HCT116 (cell line): ENCODE measurements around the gene SLC27A4. TPM values are rescaled to one million over a fixed set of nuclear protein-coding genes. Genes with fewer than 3 reads are reported as not detected.

Source experiments
- ATAC-seq: fragments of 200-7000 bp; cut with Tn5 transposase; 2 replicates; pipeline ENCODE4 v1.9.1; 2020; ENCODE audit warnings: mild to moderate bottlenecking, moderate library complexity
- BruUV-seq: library from RNA; stranded (reverse); fragments of 400-500 nt; replicated peaks from 2 replicates; lab custom pipeline; 2021; lab: Mats Ljungman, UMichigan
- CTCF ChIA-PET: fragments of 300-600 bp; sonication (Branson Sonifier 250); formaldehyde crosslinking; loops from one replicate; lab custom pipeline; 2021; ENCODE audit warnings: antibody characterized with exemption; lab: Charles Lee
- POLR2A ChIA-PET: fragments of 300-600, 350-600 bp; sonication (Branson Sonifier 250); formaldehyde crosslinking; loops from one replicate; lab custom pipeline; 2021; ENCODE audit warnings: antibody characterized with exemption; lab: Charles Lee
- RAD21 ChIA-PET, 2 experiments: fragments of 300-600 bp; sonication (Branson Sonifier 250); formaldehyde crosslinking; loops; one replicate each; lab custom pipeline; 2023; ENCODE audit warnings: low total read pairs in 2 of 2; ENCODE audit not compliant: uncharacterized antibody in 2 of 2, unreplicated experiment in 2 of 2, low non-redundant PET in 1 of 2; lab: Charles Lee
- DNase-seq: peaks from one replicate; pipeline ENCODE4 v3.0.0-alpha.2; 2010; ENCODE audit warnings: low read depth, low spot score
- H2AFZ ChIP-seq: fragments of 200-600 bp; shearing (Covaris generic), sonication (generic); 2 replicates; pipeline ENCODE4 v1.6.1; 2017; ENCODE audit warnings: low read depth, mixed run types, mixed read lengths, antibody characterized with exemption, low read length; ENCODE audit not compliant: poor library complexity, severe bottlenecking
- H3K27ac ChIP-seq: 2 replicates; pipeline ENCODE4 v1.5.1; 2012; ENCODE audit warnings: low read depth, low read length
- H3K27me3 ChIP-seq: fragments of 200-600 bp; sonication (generic); 2 replicates; pipeline ENCODE4 v1.6.1; 2016; ENCODE audit warnings: mixed run types, low read length, mixed read lengths; ENCODE audit not compliant: insufficient read depth
- H3K36me3 ChIP-seq, 2 experiments: fragments of 200-500 bp in 1 of 2; fragments of 200-600 bp in 1 of 2; sonication (Bioruptor generic) in 1 of 2; sonication (generic) in 1 of 2; 2 replicates each; pipeline versions ENCODE4 v1.5.1 to v1.6.1; 2014 to 2016; ENCODE audit warnings: low read length in 2 of 2, inconsistent platforms in 1 of 2, mixed read lengths in 1 of 2, mixed run types in 1 of 2; ENCODE audit not compliant: insufficient read depth in 2 of 2, control insufficient read depth in 1 of 2
- H3K4me1 ChIP-seq, 2 experiments: fragments of 200-600 bp in 1 of 2; sonication (generic) in 1 of 2; 2 replicates each; pipeline versions ENCODE4 v1.5.1 to v1.6.1; 2012 to 2017; ENCODE audit warnings: low read length in 2 of 2, inconsistent platforms in 1 of 2, mild to moderate bottlenecking in 1 of 2, mixed read lengths in 1 of 2, mixed run types in 1 of 2, moderate library complexity in 1 of 2; ENCODE audit not compliant: insufficient read depth in 2 of 2, control insufficient read depth in 1 of 2
- H3K4me2 ChIP-seq: fragments of 200-600 bp; sonication (generic); 2 replicates; pipeline ENCODE4 v1.6.1; 2017; ENCODE audit warnings: mixed run types, low read length, mixed read lengths
- H3K4me3 ChIP-seq, 2 experiments: fragments of 200-600 bp in 1 of 2; sonication (generic) in 1 of 2; replicated peaks in 1 of 2; 2 replicates each; pipeline ENCODE4 v1.5.1; 2011 to 2016; ENCODE audit warnings: low read length in 2 of 2, control low read depth in 1 of 2, low read depth in 1 of 2, mild to moderate bottlenecking in 1 of 2, mixed read lengths in 1 of 2, mixed run types in 1 of 2
- H3K79me2 ChIP-seq: fragments of 200-600 bp; sonication (generic); 2 replicates; pipeline ENCODE4 v1.6.1; 2017; ENCODE audit warnings: mild to moderate bottlenecking, mixed run types, low read length, moderate library complexity, mixed read lengths; ENCODE audit not compliant: insufficient read depth
- H3K9ac ChIP-seq: fragments of 200-600 bp; sonication (generic); 2 replicates; pipeline ENCODE4 v1.6.1; 2016; ENCODE audit warnings: low read length, mixed read lengths
- H3K9me2 ChIP-seq: fragments of 200-600 bp; sonication (generic), shearing (Covaris generic); 2 replicates; pipeline ENCODE4 v1.6.1; 2017; ENCODE audit warnings: mixed run types, mild to moderate bottlenecking, moderate library complexity; ENCODE audit not compliant: insufficient read depth
- H3K9me3 ChIP-seq, 2 experiments: fragments of 200-500 bp in 1 of 2; fragments of 200-600 bp in 1 of 2; sonication (Bioruptor generic) in 1 of 2; sonication (generic) in 1 of 2; 2 replicates each; pipeline ENCODE4 v1.6.1; 2014 to 2017; ENCODE audit warnings: low read length in 2 of 2, mixed read lengths in 2 of 2, inconsistent platforms in 1 of 2, low read depth in 1 of 2, mild to moderate bottlenecking in 1 of 2, mixed run types in 1 of 2, moderate library complexity in 1 of 2; ENCODE audit not compliant: control insufficient read depth in 1 of 2, insufficient read depth in 1 of 2
- H4K20me1 ChIP-seq: fragments of 200-600 bp; sonication (generic), shearing (Covaris generic); 2 replicates; pipeline ENCODE4 v1.6.1; 2017; ENCODE audit warnings: mixed run types, mild to moderate bottlenecking, moderate library complexity; ENCODE audit not compliant: insufficient read depth
- ATF3 ChIP-seq: IDR thresholded peaks from 2 replicates; pipeline ENCODE4 v1.6.1; 2012
- CBX3 ChIP-seq: IDR thresholded peaks from 2 replicates; pipeline ENCODE4 v1.6.1; 2012; ENCODE audit warnings: low read depth
- CEBPB ChIP-seq: IDR thresholded peaks from 2 replicates; pipeline ENCODE4 v1.6.1; 2012; ENCODE audit warnings: low read depth
- CTCF ChIP-seq, 3 experiments: fragments of 200-600 bp in 1 of 3; sonication (generic) in 1 of 3; IDR thresholded peaks in 2 of 3; conservative IDR thresholded peaks in 1 of 3; 2 replicates each; pipeline ENCODE4 v1.5.1; 2012 to 2017; ENCODE audit warnings: low read depth in 2 of 3, low read length in 2 of 3, antibody characterized with exemption in 1 of 3, borderline replicate concordance in 1 of 3, control low read depth in 1 of 3, mild to moderate bottlenecking in 1 of 3, mixed read lengths in 1 of 3, mixed run types in 1 of 3, moderate library complexity in 1 of 3; ENCODE audit not compliant: insufficient read depth in 1 of 3
- EGR1 ChIP-seq: IDR thresholded peaks from 2 replicates; pipeline ENCODE4 v1.6.1; 2012; ENCODE audit warnings: low read depth
- ELF1 ChIP-seq: IDR thresholded peaks from 2 replicates; pipeline ENCODE4 v1.6.1; 2012; ENCODE audit warnings: low read depth, borderline replicate concordance
- EZH2 ChIP-seq: fragments of 200-600 bp; sonication (generic); IDR thresholded peaks from 2 replicates; pipeline ENCODE4 v1.6.1; 2017; ENCODE audit warnings: antibody characterized with exemption, mixed run types
- EZH2phosphoT487 ChIP-seq: fragments of 200-600 bp; IDR thresholded peaks from 2 replicates; pipeline ENCODE4 v1.6.1; 2018; ENCODE audit warnings: antibody characterized with exemption, borderline replicate concordance
- POLR2A ChIP-seq: IDR thresholded peaks from 2 replicates; pipeline ENCODE4 v1.7.0; 2011; ENCODE audit warnings: borderline replicate concordance; ENCODE audit not compliant: insufficient read depth, insufficient read length; ENCODE audit errors: extremely low read depth
- POLR2AphosphoS5 ChIP-seq: IDR thresholded peaks from 2 replicates; pipeline ENCODE4 v1.6.1; 2011; ENCODE audit warnings: mild to moderate bottlenecking, low read depth, low read length, moderate library complexity
- RAD21 ChIP-seq: IDR thresholded peaks from 2 replicates; pipeline ENCODE4 v1.6.1; 2012; ENCODE audit warnings: low read depth, mild to moderate bottlenecking
- REST ChIP-seq: IDR thresholded peaks from 2 replicates; pipeline ENCODE4 v1.6.1; 2012; ENCODE audit warnings: low read depth
- SIN3A ChIP-seq: IDR thresholded peaks from 2 replicates; pipeline ENCODE4 v1.6.1; 2012; ENCODE audit warnings: low read depth
- SP1 ChIP-seq: IDR thresholded peaks from 2 replicates; pipeline ENCODE4 v1.6.1; 2012; ENCODE audit warnings: low read depth
- YY1 ChIP-seq: IDR thresholded peaks from 2 replicates; pipeline ENCODE4 v1.6.1; 2011; ENCODE audit warnings: low read length, low read depth, moderate library complexity, mild to moderate bottlenecking; ENCODE audit not compliant: insufficient replicate concordance; ENCODE audit errors: extremely low read depth
- ZBTB33 ChIP-seq: IDR thresholded peaks from 2 replicates; pipeline ENCODE4 v1.6.1; 2011; ENCODE audit warnings: mild to moderate bottlenecking, low read length, moderate library complexity; ENCODE audit not compliant: insufficient replicate concordance; ENCODE audit errors: extremely low read depth
- ZFX ChIP-seq: fragments of 450-650 bp; IDR thresholded peaks from 2 replicates; pipeline ENCODE4 v1.6.1; 2017
- intact Hi-C: fragments of 100-400 bp; cut with micrococcal nuclease; formaldehyde crosslinking; loops from 2 replicates; pipeline ENCODE4 v1.10.0; 2022
- total RNA-seq: library from RNA; stranded (reverse); gene quantifications from one replicate; pipeline ENCODE4 v1.2.1, GENCODE V29; 2021; ENCODE audit not compliant: unreplicated experiment

Gene SLC27A4
- total RNA-seq, 1 experiment from 2014 or later, result 33.9 TPM

- Histone ChIP-seq H3K27me3 (no peaks in the 10 kb centered on the region), H3K79me2 (no peaks in the 10 kb centered on the region), H3K4me3 (no peak overlapping the region), H3K9ac (no peak overlapping the region), H3K27ac (no peak overlapping the region), H3K9me2 (no peaks in the 10 kb centered on the region), H2AFZ (no peak overlapping the region), H3K9me3 (no peaks in the 10 kb centered on the region), H3K4me1 (peaks cover 0 to 5% of the 10 kb centered on the region in 2 experiments; a peak in 1 of 4 replicates), H3K36me3 (no peaks in the 10 kb centered on the region), H3K4me2 (no peak overlapping the region), H4K20me1 (no peaks in the 10 kb centered on the region)
- intact Hi-C loops, result no loop called here
- POLR2A ChIA-PET, result no interaction called here
- ATAC-seq (no peak), DNase-seq (no peak)
- BruUV-seq, result no TSS peak
- RAD21 ChIA-PET, result no interaction called here
- no peak for TF ChIP-seq SIN3A
- no peak for TF ChIP-seq EZH2
- no peak for TF ChIP-seq EGR1
- TF ChIP-seq ZFX, result no peak
- no peak for TF ChIP-seq SP1
- no peak for TF ChIP-seq ZBTB33
- TF ChIP-seq RAD21, result no peak
- no peak for TF ChIP-seq CTCF (IDR thresholded peaks at IDR 0.05 in 2 of 3, conservative IDR thresholded peaks at IDR 0.05 in 1 of 3; ENCODE audit: borderline replicate concordance in 1 of 3, insufficient read depth in 1 of 3, low read depth in 2 of 3, low read length in 2 of 3)
- no peak for TF ChIP-seq CEBPB
- no peak for TF ChIP-seq ATF3
- TF ChIP-seq REST, result no peak
- no peak for TF ChIP-seq POLR2A
- TF ChIP-seq YY1, result no peak
- TF ChIP-seq ELF1, result no peak
- no peak for TF ChIP-seq EZH2phosphoT487
- no peak for TF ChIP-seq POLR2AphosphoS5
- no peak for TF ChIP-seq CBX3
- CTCF ChIA-PET, result interaction anchor here (1.8 kb wide), 1 partner anchor 15 kb away, joined by 4 read pairs; the partner anchor contains the start of gene CERCAM
These were observed 64.9 kb downstream of the SLC27A4 start for GRCh38 chr9:128405077-128405779.
